Stimulated activated CD8-positive, alpha-beta memory T cell treated with anti-CD3 and anti-CD28 coated beads, Interleukin-7, amount 100 ng/mL, for 48 hours (primary cell): ENCODE measurements around the gene C1orf198.

Source experiments
- DNase-seq, 2 donors: peaks; one replicate each; pipeline ENCODE4 v3.0.0-alpha.2; 2020; ENCODE audit warnings: low read depth in 1 of 2; ENCODE audit errors: extremely low read depth in 1 of 2

The C1orf198 gene

GRCh38 chr1:230894032-230894431 lies 25.7 kb upstream of the C1orf198 start:
- no peak for DNase-seq

- DNase-seq, result no peak
Measured at GRCh38 chr1:230892018-230892491, 23.7 kb upstream of the C1orf198 start.

DNA sequence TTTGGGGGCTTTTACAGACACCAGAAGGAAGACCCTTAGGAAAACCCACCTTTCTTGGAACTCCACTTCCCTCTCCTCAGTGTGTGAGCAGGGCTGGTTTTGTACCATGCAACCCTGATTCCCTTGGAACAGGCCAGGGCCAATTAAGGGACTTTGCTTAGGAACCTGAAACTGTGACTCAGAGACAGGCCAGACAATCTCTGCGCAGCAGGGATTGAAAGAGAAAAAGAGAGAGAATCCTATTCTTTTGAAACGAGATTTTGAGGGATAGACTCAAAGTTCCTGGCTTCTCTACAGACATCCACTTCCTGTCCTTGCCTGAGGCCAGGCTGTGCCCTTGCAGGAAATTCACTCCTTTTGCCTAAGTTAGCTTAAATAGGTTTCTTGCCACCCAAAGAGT lies 23.1 kb upstream of the C1orf198 start:
- DNase-seq, result no peak

GRCh38 chr1:230884646-230885045 lies 16.3 kb upstream of the C1orf198 start:
- DNase-seq, result no peak

- DNase-seq, result no peak
Measured at GRCh38 chr1:230883967-230884366, 15.6 kb upstream of the C1orf198 start.

- no peak for DNase-seq
Measured at GRCh38 chr1:230879778-230880177, 11.5 kb upstream of the C1orf198 start.

- DNase-seq, result no peak
Measured at GRCh38 chr1:230878591-230878990, 10.3 kb upstream of the C1orf198 start.

- no peak for DNase-seq
Measured at GRCh38 chr1:230877924-230878590, 9.7 kb upstream of the C1orf198 start.

- no peak for DNase-seq
Measured at GRCh38 chr1:230877146-230877923, 9.0 kb upstream of the C1orf198 start.

DNA sequence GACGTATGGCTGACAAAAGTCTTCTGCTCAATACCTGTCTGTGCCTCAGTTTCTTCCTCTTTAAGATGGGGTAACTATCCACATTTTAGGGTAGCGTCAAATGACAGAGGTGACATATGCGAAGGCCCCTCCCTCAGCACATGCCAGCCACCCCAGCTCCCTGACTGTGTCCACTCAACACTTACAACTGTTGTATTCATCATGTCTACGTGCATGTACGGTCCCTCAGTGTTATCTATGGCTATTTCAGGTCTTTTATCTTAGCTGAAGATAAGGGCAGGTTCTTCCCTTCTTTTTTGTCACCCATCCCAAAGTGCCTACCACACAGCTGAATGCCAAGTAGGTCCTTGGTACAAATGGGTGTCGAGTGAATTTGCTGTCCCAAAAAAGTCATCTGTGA lies 8.3 kb upstream of the C1orf198 start:
- no peak for DNase-seq

DNA sequence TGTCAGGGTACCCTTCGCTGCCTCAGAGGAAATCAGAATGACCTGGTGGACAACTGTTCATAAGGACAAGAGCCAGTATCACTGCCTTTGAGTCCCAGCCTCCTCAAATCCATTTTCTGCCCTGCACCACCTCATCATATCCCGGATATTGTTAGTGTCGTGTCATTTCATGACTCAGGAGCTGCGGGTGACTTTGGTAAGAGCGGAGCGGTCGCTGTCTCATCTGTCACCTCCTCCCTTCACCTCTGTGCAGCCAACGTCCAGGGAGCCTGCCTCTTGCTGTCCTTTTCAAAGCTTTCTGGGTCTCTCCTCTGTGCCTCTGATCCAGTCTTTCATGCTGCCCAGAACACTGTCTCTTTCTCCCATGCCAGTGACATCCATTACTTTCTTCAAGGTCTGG lies 7.0 kb upstream of the C1orf198 start:
- no peak for DNase-seq

GRCh38 chr1:230870916-230871315 lies 2.6 kb upstream of the C1orf198 start:
- DNase-seq, result no peak

GRCh38 chr1:230869500-230869899 lies 1.2 kb upstream of the C1orf198 start:
- no peak for DNase-seq

- no peak for DNase-seq
Measured at GRCh38 chr1:230868736-230869385, 540 bp upstream of the C1orf198 start.

DNA sequence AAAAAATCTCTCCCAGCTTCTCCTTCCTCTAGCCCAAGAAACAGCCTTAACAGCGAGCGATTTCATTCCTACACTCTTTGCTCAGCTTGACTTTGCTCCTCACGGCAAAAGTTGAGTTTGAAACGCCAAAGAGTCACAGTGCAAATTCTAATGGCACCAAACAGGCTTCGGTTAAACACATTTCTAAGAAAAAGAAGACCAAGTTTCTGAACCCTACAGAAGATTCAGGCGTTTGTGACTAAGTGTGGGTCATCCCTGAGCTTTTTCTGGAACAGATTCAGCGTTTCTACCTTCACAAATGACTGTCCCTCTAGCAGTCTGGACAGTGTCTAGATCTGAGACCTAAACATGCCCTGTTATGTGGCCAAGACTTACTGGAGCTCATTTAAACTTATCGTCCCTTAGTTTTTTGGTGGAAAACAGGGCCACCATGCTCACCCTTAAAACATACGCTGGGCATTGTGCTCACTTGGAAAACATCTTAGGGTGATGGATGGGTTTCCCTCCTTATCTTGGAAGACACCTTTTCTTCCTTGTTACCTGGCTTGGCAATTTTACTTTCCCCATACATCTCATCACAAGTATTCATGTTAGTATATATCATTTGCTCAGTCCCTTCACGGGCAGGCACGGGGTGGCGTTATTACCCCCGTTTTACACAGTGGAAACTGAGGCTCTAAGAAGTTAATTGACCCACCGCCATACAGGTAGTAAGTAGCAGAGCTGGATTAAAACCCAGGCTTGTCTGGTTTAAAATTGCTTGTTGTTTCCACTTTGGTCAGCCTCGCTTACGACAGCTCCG lies 1.0 kb downstream of the C1orf198 start:
- no peak for DNase-seq

- no peak for DNase-seq
Measured at GRCh38 chr1:230866171-230867070, 1.9 kb downstream of the C1orf198 start.

DNA sequence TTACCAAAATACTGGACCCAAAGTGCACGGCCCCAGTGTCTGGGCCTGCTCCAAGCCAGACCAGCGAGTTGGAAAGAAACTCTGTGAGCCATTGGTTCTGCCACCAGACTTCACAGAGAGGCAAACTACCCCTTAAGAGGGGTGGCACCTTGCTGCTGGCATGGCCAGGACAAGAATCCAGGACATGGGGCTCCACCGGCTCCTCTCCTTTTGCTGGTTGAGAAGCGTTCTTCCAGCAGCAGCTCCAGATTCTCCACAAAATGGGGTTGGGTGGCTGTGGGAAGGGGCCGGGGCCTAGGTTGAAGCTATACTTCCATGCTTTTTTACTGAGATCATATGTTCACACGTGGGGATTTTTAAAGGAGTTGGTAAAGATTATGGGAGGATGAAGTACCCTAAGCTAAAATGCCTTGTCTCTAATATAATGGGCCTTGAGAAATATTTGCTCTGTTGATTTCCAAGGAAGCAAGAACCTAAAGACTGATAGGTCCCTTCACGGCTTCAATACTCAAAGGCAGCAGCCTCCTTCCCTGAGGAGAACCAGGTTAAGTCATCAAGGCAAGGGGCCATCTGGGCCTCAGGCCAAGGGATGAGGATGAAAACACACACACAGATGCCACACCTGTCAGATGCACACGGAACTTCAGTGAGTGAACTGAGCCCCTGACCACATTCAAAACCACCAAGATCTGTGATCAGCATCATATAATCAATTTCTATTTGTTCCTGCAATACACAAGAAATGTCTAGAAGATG lies 3.1 kb downstream of the C1orf198 start:
- no peak for DNase-seq

DNA sequence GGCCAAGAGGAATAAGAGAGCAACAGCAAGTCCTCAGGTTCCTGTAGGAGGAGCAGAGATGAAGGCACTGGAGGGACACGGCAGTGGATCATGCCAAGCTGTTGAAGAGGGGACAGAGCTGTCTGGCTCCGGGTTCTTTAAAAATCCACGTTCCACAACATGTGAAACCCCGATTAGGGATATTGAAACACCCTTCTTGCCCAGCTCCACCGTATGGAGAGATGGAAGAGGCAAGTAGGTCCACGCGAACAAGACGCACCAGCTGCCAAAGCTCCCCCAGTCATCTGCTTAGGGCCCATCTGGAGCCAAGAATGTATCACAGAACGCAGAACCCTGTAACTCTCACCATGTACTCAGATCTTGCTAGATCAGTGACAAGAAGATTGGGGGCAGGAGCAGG lies 3.9 kb downstream of the C1orf198 start:
- no peak for DNase-seq

DNA sequence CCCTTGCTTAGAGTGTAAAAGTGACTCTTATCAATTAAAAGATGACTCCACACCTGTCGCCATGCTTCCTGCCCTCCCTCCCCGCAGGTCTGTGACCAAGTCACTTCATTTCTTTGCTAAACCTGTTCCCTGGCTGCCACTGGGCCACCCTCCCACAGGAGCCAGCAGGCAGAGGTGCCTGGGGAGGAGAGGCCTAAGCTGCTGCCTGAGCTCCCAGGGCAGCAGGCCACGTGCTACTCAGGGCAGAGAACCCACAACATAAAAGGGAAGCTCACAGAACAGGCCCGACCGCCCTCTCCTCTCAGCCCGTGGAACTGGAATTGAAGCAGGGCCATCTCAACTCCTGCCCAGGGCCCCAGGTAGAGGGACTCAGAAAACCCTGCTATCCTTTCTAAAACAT lies 4.9 kb downstream of the C1orf198 start:
- no peak for DNase-seq
